ENCODE measurements around the gene ISM2.
A peak's percentile ranks its signal among the peaks of the same experiment; 100 is the strongest.

The ISM2 gene

GRCh38 chr14:77475432-77476115 lies 23.0 kb downstream of the ISM2 start:
- no peak for DNase-seq (ENCODE audit: low spot score)
- in situ Hi-C loops (cut with MboI; ENCODE audit: low pct_unique_long_range_greater_than_20kb, low sequenced_read_pairs, unreplicated experiment): no loop called here
- no peak for TF ChIP-seq CTCF (IDR thresholded peaks at IDR 0.05; ENCODE audit: extremely low read depth, insufficient read depth, missing control alignments)

GRCh38 chr14:77474479-77475177 lies 24.0 kb downstream of the ISM2 start:
- DNase-seq (ENCODE audit: low spot score): no peak
- no peak for TF ChIP-seq CTCF (IDR thresholded peaks at IDR 0.05; ENCODE audit: extremely low read depth, insufficient read depth, missing control alignments)
- in situ Hi-C loops (cut with MboI; ENCODE audit: low pct_unique_long_range_greater_than_20kb, low sequenced_read_pairs, unreplicated experiment): no loop called here

GRCh38 chr14:77473921-77474320 lies 24.7 kb downstream of the ISM2 start:
- TF ChIP-seq CTCF (IDR thresholded peaks at IDR 0.05; ENCODE audit: extremely low read depth, insufficient read depth, missing control alignments): no peak
- no peak for DNase-seq (ENCODE audit: low spot score)
- in situ Hi-C loops (cut with MboI; ENCODE audit: low pct_unique_long_range_greater_than_20kb, low sequenced_read_pairs, unreplicated experiment): no loop called here

GRCh38 chr14:77470224-77470870 lies 28.3 kb downstream of the ISM2 start:
- no peak for TF ChIP-seq CTCF (IDR thresholded peaks at IDR 0.05; ENCODE audit: extremely low read depth, insufficient read depth, missing control alignments)
- peak; percentile 9 for DNase-seq (ENCODE audit: low spot score)
- in situ Hi-C loops (cut with MboI; ENCODE audit: low pct_unique_long_range_greater_than_20kb, low sequenced_read_pairs, unreplicated experiment): no loop called here

- DNase-seq (ENCODE audit: low spot score): no peak
- in situ Hi-C loops (cut with MboI; ENCODE audit: low pct_unique_long_range_greater_than_20kb, low sequenced_read_pairs, unreplicated experiment): no loop called here
These were observed 29.1 kb downstream of the ISM2 start for GRCh38 chr14:77469539-77469938.

More at GRCh38 chr14:77469539-77469938, 29.1 kb downstream of the ISM2 start:
- TF ChIP-seq CTCF (IDR thresholded peaks at IDR 0.05; ENCODE audit: extremely low read depth, insufficient read depth, missing control alignments): no peak
